Keratinocyte (primary cell): ENCODE measurements around the gene UBE2E1. TPM values are rescaled to one million over a fixed set of nuclear protein-coding genes. Genes with fewer than 3 reads are reported as not detected.

Experiments
- DNase-seq: peaks from one replicate; pipeline ENCODE4 v3.0.0-alpha.2; 2011; ENCODE audit warnings: low read depth, missing footprints, low spot score
- FAIRE-seq: peaks from 2 replicates; lab custom pipeline; 2011; peaks lifted over from hg19 to GRCh38; lab: Jason Lieb, UNC
- H2AFZ ChIP-seq: 2 replicates; pipeline ENCODE4 v1.6.0; 2012; ENCODE audit warnings: low read length, control low read depth, inconsistent platforms; ENCODE audit not compliant: control insufficient read depth
- H3K27ac ChIP-seq: 2 replicates; pipeline ENCODE4 v1.5.1; 2011; ENCODE audit warnings: low read length; ENCODE audit not compliant: control insufficient read depth, insufficient read depth
- H3K27me3 ChIP-seq: 3 replicates; pipeline ENCODE4 v1.6.0; 2011; ENCODE audit warnings: low read length; ENCODE audit not compliant: control insufficient read depth, insufficient read depth; ENCODE audit errors: extremely low read depth
- H3K36me3 ChIP-seq, 2 experiments: 2 replicates in 1 of 2; 3 replicates in 1 of 2; pipeline ENCODE4 v1.5.1; 2011; ENCODE audit warnings: low read length in 2 of 2, mild to moderate bottlenecking in 1 of 2; ENCODE audit not compliant: control insufficient read depth in 2 of 2, insufficient read depth in 2 of 2; ENCODE audit errors: extremely low read depth in 1 of 2
- H3K4me1 ChIP-seq: 3 replicates; pipeline ENCODE4 v1.5.1; 2011; ENCODE audit warnings: low read length; ENCODE audit not compliant: control insufficient read depth, insufficient read depth; ENCODE audit errors: extremely low read depth
- H3K4me2 ChIP-seq: 3 replicates; pipeline ENCODE4 v1.6.0; 2011; ENCODE audit warnings: low read depth, low read length; ENCODE audit not compliant: control insufficient read depth, insufficient read depth; ENCODE audit errors: extremely low read depth
- H3K4me3 ChIP-seq, 3 experiments: fragments of 200-600 bp in 1 of 3; sonication (generic) in 1 of 3; 2 replicates in 2 of 3; 3 replicates in 1 of 3; pipeline ENCODE4 v1.5.1; 2011 to 2016; ENCODE audit warnings: low read length in 3 of 3, mild to moderate bottlenecking in 3 of 3, control low read depth in 2 of 3, inconsistent platforms in 1 of 3, low read depth in 1 of 3, mixed read lengths in 1 of 3, mixed run types in 1 of 3, moderate library complexity in 1 of 3; ENCODE audit not compliant: control insufficient read depth in 2 of 3, insufficient read depth in 2 of 3; ENCODE audit errors: extremely low read depth in 1 of 3
- H3K79me2 ChIP-seq: 2 replicates; pipeline ENCODE4 v1.6.0; 2012; ENCODE audit warnings: low read length; ENCODE audit not compliant: control insufficient read depth, insufficient read depth
- H3K9ac ChIP-seq: 3 replicates; pipeline ENCODE4 v1.6.0; 2011; ENCODE audit warnings: low read length; ENCODE audit not compliant: control insufficient read depth, insufficient read depth; ENCODE audit errors: extremely low read depth
- H3K9me1 ChIP-seq: 3 replicates; pipeline ENCODE4 v1.6.0; 2011; ENCODE audit warnings: low read length; ENCODE audit not compliant: control insufficient read depth, insufficient read depth; ENCODE audit errors: extremely low read depth
- H3K9me3 ChIP-seq: 2 replicates; pipeline ENCODE4 v1.5.1; 2012; ENCODE audit warnings: low read depth, low read length; ENCODE audit not compliant: control insufficient read depth
- H4K20me1 ChIP-seq: 3 replicates; pipeline ENCODE4 v1.6.0; 2011; ENCODE audit warnings: low read length; ENCODE audit not compliant: control insufficient read depth, insufficient read depth; ENCODE audit errors: extremely low read depth
- CTCF ChIP-seq, 3 experiments: IDR thresholded peaks in 1 of 3; conservative IDR thresholded peaks in 1 of 3; optimal IDR thresholded peaks in 1 of 3; 2 replicates in 2 of 3; 3 replicates in 1 of 3; pipeline versions ENCODE3 to v1.5.1; 2011; ENCODE audit warnings: low read length in 3 of 3, mild to moderate bottlenecking in 3 of 3, moderate library complexity in 2 of 3, control low read depth in 1 of 3, inconsistent platforms in 1 of 3; ENCODE audit not compliant: insufficient read depth in 2 of 3; ENCODE audit errors: extremely low read depth in 1 of 3
- EZH2 ChIP-seq: IDR thresholded peaks from one replicate; pipeline ENCODE4 v1.6.1; 2012; ENCODE audit warnings: inconsistent platforms, mild to moderate bottlenecking, low read length, moderate library complexity
- dilution Hi-C: fragments of 300-500 bp; cut with MboI; formaldehyde crosslinking; loops from one replicate; pipeline ENCODE4 v1.7.0; 2020; ENCODE audit warnings: low sequenced_read_pairs; ENCODE audit not compliant: extremely low pct_ligation_motif_present
- polyA plus RNA-seq, 5 experiments: library from polyadenylated mRNA; depleted of rRNA in 3 of 5; stranded (reverse) in 3 of 5; stranded (forward) in 1 of 5; unstranded in 1 of 5; fragments of >200 nt; gene quantifications; 1 replicate in 1 of 5; 2 replicates in 3 of 5; 3 replicates in 1 of 5; pipeline versions ENCODE4 v1.2.1 to v1.2.3, GENCODE V29; 2011 to 2012; ENCODE audit warnings: missing spikeins in 2 of 5, low read depth in 1 of 5, low replicate concordance in 1 of 5

UBE2E1 gene
- polyA plus RNA-seq, 1 donor (not counting 4 experiments of a cell fraction or from before 2014, with no cell fraction given): 205 TPM

GRCh38 chr3:23932571-23932970, 126.8 kb downstream of the UBE2E1 start:
- DNase-seq: no peak
- dilution Hi-C loops: no loop called here
- Histone ChIP-seq H3K9me3 (no peaks in the 10 kb centered on the region), H2AFZ (no peak overlapping the region), H3K4me2 (no peak overlapping the region), H3K27me3 (no peaks in the 10 kb centered on the region), H3K36me3 (no peaks in the 10 kb centered on the region), H3K9me1 (no peaks in the 10 kb centered on the region), H3K79me2 (no peaks in the 10 kb centered on the region), H3K27ac (no peak overlapping the region), H3K4me1 (peaks cover 9% of the 10 kb centered on the region), H3K9ac (no peak overlapping the region), H4K20me1 (no peaks in the 10 kb centered on the region), H3K4me3 (no peak overlapping the region)
- FAIRE-seq: no peak
- TF ChIP-seq CTCF (optimal IDR thresholded peaks at IDR 0.05 in 1 of 3, IDR thresholded peaks at IDR 0.05 in 1 of 3, conservative IDR thresholded peaks at IDR 0.05 in 1 of 3; ENCODE audit: extremely low read depth in 1 of 3, insufficient read depth in 2 of 3, low read length in 3 of 3) (no peak), EZH2 (no peak)

- Histone ChIP-seq H3K9ac (no peak overlapping the region), H3K79me2 (no peaks in the 10 kb centered on the region), H3K4me2 (no peak overlapping the region), H4K20me1 (no peaks in the 10 kb centered on the region), H3K4me1 (no peaks in the 10 kb centered on the region), H3K27ac (no peak overlapping the region), H3K36me3 (no peaks in the 10 kb centered on the region), H3K4me3 (no peak overlapping the region), H3K9me3 (no peaks in the 10 kb centered on the region), H2AFZ (no peak overlapping the region), H3K27me3 (no peaks in the 10 kb centered on the region), H3K9me1 (no peaks in the 10 kb centered on the region)
- dilution Hi-C loops: no loop called here
- TF ChIP-seq EZH2 (no peak), CTCF (optimal IDR thresholded peaks at IDR 0.05 in 1 of 3, IDR thresholded peaks at IDR 0.05 in 1 of 3, conservative IDR thresholded peaks at IDR 0.05 in 1 of 3; ENCODE audit: extremely low read depth in 1 of 3, insufficient read depth in 2 of 3, low read length in 3 of 3) (no peak)
- DNase-seq (no peak), FAIRE-seq (no peak)
Measured at GRCh38 chr3:23934253-23934652, 128.5 kb downstream of the UBE2E1 start.
